ENCODE measurements around the gene RECQL5.

GRCh38 chr17:75617218-75617617 lies 49.7 kb downstream of the RECQL5 start:
- TF ChIP-seq CTCF (IDR thresholded peaks at IDR 0.05; ENCODE audit: poor library complexity) (no peak), EZH2phosphoT487 (IDR thresholded peaks at IDR 0.05; ENCODE audit: low read depth, severe bottlenecking, unreplicated experiment) (no peak), EZH2 (IDR thresholded peaks at IDR 0.05; ENCODE audit: borderline replicate concordance) (no peak)
